ENCODE data around the gene ITPR1.
A peak's percentile ranks its signal among the peaks of the same experiment; 100 is the strongest.

Gene ITPR1

DNA sequence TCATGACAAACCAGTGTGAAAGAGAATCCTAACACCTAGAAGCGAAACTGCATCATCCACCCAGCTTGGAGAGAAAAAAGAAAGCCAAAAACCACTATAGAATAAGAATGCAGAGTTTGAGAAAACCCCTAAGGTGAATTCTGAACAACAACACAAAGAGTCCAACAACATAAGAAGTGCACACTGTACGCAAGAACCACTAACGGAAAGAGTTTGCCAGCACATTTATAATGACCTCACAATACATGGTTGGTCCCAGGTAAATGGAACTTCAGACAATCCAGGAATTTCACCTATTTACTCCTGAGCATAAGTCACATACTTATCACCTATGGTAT, 357.7 kb downstream of the ITPR1 start:
- H3K4me1 ChIP-seq (ENCODE audit: insufficient read depth, low read length, poor library complexity, severe bottlenecking), result peaks cover 32% of the 10 kb centered on the region
- no peaks in the 10 kb centered on the region for H3K36me3 ChIP-seq (ENCODE audit: insufficient read depth, low read length)
- no peaks in the 10 kb centered on the region for H3K27me3 ChIP-seq (ENCODE audit: insufficient read depth, low read length, poor library complexity, severe bottlenecking)
- no peak overlapping the region for H2AFZ ChIP-seq (ENCODE audit: low read length)
- no peaks in the 10 kb centered on the region for H3F3A ChIP-seq (ENCODE audit: low read depth)
- no peak overlapping the region for H3K4me3 ChIP-seq (ENCODE audit: low read length, poor library complexity, severe bottlenecking)
- H3K9me2 ChIP-seq (replicated peaks; ENCODE audit: low read depth, low read length), result no peaks in the 10 kb centered on the region
- H3K9ac ChIP-seq (ENCODE audit: low read depth, low read length, poor library complexity, severe bottlenecking), result no peak overlapping the region
- no peak overlapping the region for H3K4me2 ChIP-seq (ENCODE audit: low read depth, low read length, poor library complexity, severe bottlenecking)
- TF ChIP-seq, protein P1, sequence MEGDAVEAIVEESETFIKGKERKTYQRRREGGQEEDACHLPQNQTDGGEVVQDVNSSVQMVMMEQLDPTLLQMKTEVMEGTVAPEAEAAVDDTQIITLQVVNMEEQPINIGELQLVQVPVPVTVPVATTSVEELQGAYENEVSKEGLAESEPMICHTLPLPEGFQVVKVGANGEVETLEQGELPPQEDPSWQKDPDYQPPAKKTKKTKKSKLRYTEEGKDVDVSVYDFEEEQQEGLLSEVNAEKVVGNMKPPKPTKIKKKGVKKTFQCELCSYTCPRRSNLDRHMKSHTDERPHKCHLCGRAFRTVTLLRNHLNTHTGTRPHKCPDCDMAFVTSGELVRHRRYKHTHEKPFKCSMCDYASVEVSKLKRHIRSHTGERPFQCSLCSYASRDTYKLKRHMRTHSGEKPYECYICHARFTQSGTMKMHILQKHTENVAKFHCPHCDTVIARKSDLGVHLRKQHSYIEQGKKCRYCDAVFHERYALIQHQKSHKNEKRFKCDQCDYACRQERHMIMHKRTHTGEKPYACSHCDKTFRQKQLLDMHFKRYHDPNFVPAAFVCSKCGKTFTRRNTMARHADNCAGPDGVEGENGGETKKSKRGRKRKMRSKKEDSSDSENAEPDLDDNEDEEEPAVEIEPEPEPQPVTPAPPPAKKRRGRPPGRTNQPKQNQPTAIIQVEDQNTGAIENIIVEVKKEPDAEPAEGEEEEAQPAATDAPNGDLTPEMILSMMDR (conservative IDR thresholded peaks at IDR 0.05; ENCODE audit: low read length), result no peak
- TF ChIP-seq EZH2phosphoT487 (IDR thresholded peaks at IDR 0.05; ENCODE audit: borderline replicate concordance), result no peak
- H3K9me3 ChIP-seq (ENCODE audit: insufficient read depth, low read depth, low read length), result no peaks in the 10 kb centered on the region
- no peaks in the 10 kb centered on the region for H4K20me1 ChIP-seq (ENCODE audit: insufficient read depth, low read length, poor library complexity, severe bottlenecking)
- no peaks in the 10 kb centered on the region for H3K79me2 ChIP-seq (ENCODE audit: insufficient read depth, low read length)

DNA sequence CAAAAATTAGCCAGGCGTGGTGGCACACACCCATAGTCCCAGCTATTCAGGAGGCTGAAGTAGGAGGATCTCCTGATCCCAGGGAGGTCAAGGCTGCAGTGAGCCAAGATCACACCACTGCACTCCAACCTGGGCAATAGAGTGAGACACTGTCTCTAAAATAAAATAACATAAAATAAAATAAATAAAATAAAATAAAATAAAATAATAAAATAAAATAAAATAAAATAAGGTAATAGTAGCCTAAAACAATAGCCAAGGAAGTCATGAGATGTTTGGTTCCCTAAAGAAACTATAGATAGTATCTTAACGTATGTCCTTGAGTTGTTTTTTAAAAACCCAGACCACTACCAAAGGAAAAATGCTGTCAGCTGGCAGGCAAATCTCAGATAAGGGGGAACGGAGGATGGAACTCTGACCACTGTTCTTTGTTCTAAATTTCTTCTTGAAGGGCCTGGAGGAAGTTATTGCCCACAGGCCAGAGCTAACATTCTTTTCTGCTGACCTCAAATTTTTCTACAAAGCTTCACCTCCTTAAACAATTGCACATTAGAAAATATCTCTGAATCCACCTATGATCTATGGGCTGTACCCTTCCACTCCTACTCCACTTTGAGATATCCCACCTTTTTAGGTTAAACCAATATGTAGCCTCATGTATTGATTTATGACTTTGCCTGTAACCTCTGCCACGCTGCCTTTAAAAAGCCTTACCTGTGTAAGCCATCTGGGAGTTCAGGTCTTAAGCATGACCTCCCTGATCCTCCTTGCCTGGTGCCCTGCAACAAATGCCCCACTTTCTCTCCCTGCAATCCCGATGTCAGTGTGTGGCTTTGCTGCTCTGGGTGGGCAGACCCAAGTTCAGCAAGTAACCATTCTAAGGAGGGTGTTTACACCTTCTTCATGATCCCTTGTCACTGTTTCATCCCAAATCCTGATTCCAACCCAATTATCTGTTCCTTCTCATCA, 359.9 kb downstream of the ITPR1 start:
- no peaks in the 10 kb centered on the region for H3K27me3 ChIP-seq (ENCODE audit: insufficient read depth, low read length, poor library complexity, severe bottlenecking)
- H3K36me3 ChIP-seq (ENCODE audit: insufficient read depth, low read length), result no peaks in the 10 kb centered on the region
- TF ChIP-seq, protein P1 (conservative IDR thresholded peaks at IDR 0.05; ENCODE audit: low read length), result no peak
- no peak for TF ChIP-seq EZH2phosphoT487 (IDR thresholded peaks at IDR 0.05; ENCODE audit: borderline replicate concordance)
- H3F3A ChIP-seq (ENCODE audit: low read depth), result no peaks in the 10 kb centered on the region
- H3K9me3 ChIP-seq (ENCODE audit: insufficient read depth, low read depth, low read length), result no peaks in the 10 kb centered on the region
- H3K4me1 ChIP-seq (ENCODE audit: insufficient read depth, low read length, poor library complexity, severe bottlenecking), result peaks cover 32% of the 10 kb centered on the region
- no peaks in the 10 kb centered on the region for H4K20me1 ChIP-seq (ENCODE audit: insufficient read depth, low read length, poor library complexity, severe bottlenecking)
- 0 out of 2 replicates have a peak overlapping the region, but pooled peaks have one; percentile 1 for H2AFZ ChIP-seq (ENCODE audit: low read length)
- H3K9me2 ChIP-seq (replicated peaks; ENCODE audit: low read depth, low read length), result no peaks in the 10 kb centered on the region
- H3K9ac ChIP-seq (ENCODE audit: low read depth, low read length, poor library complexity, severe bottlenecking), result no peak overlapping the region
- no peak overlapping the region for H3K4me3 ChIP-seq (ENCODE audit: low read length, poor library complexity, severe bottlenecking)
- no peaks in the 10 kb centered on the region for H3K79me2 ChIP-seq (ENCODE audit: insufficient read depth, low read length)
- H3K4me2 ChIP-seq (ENCODE audit: low read depth, low read length, poor library complexity, severe bottlenecking), result no peak overlapping the region

DNA sequence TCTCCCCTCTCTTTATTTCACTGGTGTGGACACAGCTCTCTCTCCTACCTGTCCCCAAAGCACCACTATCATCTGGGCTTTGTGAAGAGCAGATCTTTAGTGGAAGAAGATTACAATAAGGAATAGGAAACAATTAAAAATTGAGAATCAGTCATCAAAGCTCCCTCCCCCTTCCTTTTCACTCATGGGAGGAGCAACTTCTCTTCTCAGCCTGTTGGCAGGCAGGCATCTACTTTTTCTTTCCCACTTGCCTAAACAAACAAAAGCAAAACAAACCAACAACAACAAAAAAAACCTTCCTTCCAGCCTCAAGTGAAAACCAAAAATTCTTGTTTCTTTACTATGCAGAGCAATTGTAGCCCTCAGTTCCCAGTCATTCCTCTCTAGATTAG, 360.6 kb downstream of the ITPR1 start:
- no peaks in the 10 kb centered on the region for H3K36me3 ChIP-seq (ENCODE audit: insufficient read depth, low read length)
- no peaks in the 10 kb centered on the region for H3K9me3 ChIP-seq (ENCODE audit: insufficient read depth, low read depth, low read length)
- H3K9ac ChIP-seq (ENCODE audit: low read depth, low read length, poor library complexity, severe bottlenecking), result no peak overlapping the region
- H3F3A ChIP-seq (ENCODE audit: low read depth), result no peaks in the 10 kb centered on the region
- no peaks in the 10 kb centered on the region for H4K20me1 ChIP-seq (ENCODE audit: insufficient read depth, low read length, poor library complexity, severe bottlenecking)
- no peaks in the 10 kb centered on the region for H3K9me2 ChIP-seq (replicated peaks; ENCODE audit: low read depth, low read length)
- no peak overlapping the region for H3K4me2 ChIP-seq (ENCODE audit: low read depth, low read length, poor library complexity, severe bottlenecking)
- no peak overlapping the region for H3K4me3 ChIP-seq (ENCODE audit: low read length, poor library complexity, severe bottlenecking)
- peaks cover 32% of the 10 kb centered on the region for H3K4me1 ChIP-seq (ENCODE audit: insufficient read depth, low read length, poor library complexity, severe bottlenecking)
- H2AFZ ChIP-seq (ENCODE audit: low read length), result 0 out of 2 replicates have a peak overlapping the region, but pooled peaks have one; percentile 1
- H3K27me3 ChIP-seq (ENCODE audit: insufficient read depth, low read length, poor library complexity, severe bottlenecking), result no peaks in the 10 kb centered on the region
- no peak for TF ChIP-seq EZH2phosphoT487 (IDR thresholded peaks at IDR 0.05; ENCODE audit: borderline replicate concordance)
- TF ChIP-seq, protein P1 (conservative IDR thresholded peaks at IDR 0.05; ENCODE audit: low read length), result no peak
- H3K79me2 ChIP-seq (ENCODE audit: insufficient read depth, low read length), result no peaks in the 10 kb centered on the region

All from Loucy (cell line).